GM18499 (cell line): ENCODE results near the gene ZNF726.
"Not testable (repeated sequence)": the region's sequence is repeated elsewhere in the genome, so short reads cannot be mapped to it uniquely, and the experiment has no call there.

Source experiments
- ATAC-seq: cut with Tn5 transposase; IDR thresholded peaks from one replicate; pipeline ENCODE4 v1.9.1; 2021; ENCODE audit warnings: moderate number of reproducible peaks; ENCODE audit not compliant: insufficient read depth, unreplicated experiment

Gene ZNF726

GRCh38 chr19:23937031-23937430 is 22.3 kb downstream of the ZNF726 start:
- not testable (repeated sequence) for ATAC-seq

GRCh38 chr19:23943411-23943810 is 28.7 kb downstream of the ZNF726 start:
- no peak for ATAC-seq

GRCh38 chr19:23946569-23946968 is 31.9 kb downstream of the ZNF726 start:
- no peak for ATAC-seq

GRCh38 chr19:23949611-23950010 is 34.9 kb downstream of the ZNF726 start:
- ATAC-seq: no peak

GRCh38 chr19:23956051-23956450 is 41.4 kb downstream of the ZNF726 start:
- no peak for ATAC-seq

- no peak for ATAC-seq
These were observed 43.1 kb downstream of the ZNF726 start for GRCh38 chr19:23957660-23958281.

- not testable (repeated sequence) for ATAC-seq
These were observed 48.7 kb downstream of the ZNF726 start for GRCh38 chr19:23963396-23963795.

GRCh38 chr19:23963881-23964280 is 49.2 kb downstream of the ZNF726 start:
- not testable (repeated sequence) for ATAC-seq

GRCh38 chr19:23964334-23964733 is 49.6 kb downstream of the ZNF726 start:
- not testable (repeated sequence) for ATAC-seq

- no peak for ATAC-seq
These were observed 54.9 kb downstream of the ZNF726 start for GRCh38 chr19:23969630-23970029.

GRCh38 chr19:23971598-23971997 is 56.9 kb downstream of the ZNF726 start:
- no peak for ATAC-seq

- ATAC-seq: no peak
These were observed 57.5 kb downstream of the ZNF726 start for GRCh38 chr19:23972161-23972560.

- ATAC-seq: no peak
These were observed 60.3 kb downstream of the ZNF726 start for GRCh38 chr19:23974941-23975340.

GRCh38 chr19:23976631-23977030 is 61.9 kb downstream of the ZNF726 start:
- not testable (repeated sequence) for ATAC-seq

GRCh38 chr19:23977256-23977655 is 62.6 kb downstream of the ZNF726 start:
- not testable (repeated sequence) for ATAC-seq

- ATAC-seq: no peak
These were observed 63.4 kb downstream of the ZNF726 start for GRCh38 chr19:23978068-23978467.

GRCh38 chr19:23980805-23981204 is 66.1 kb downstream of the ZNF726 start:
- ATAC-seq: no peak

GRCh38 chr19:23981863-23982262 is 67.2 kb downstream of the ZNF726 start:
- ATAC-seq: no peak

GRCh38 chr19:23983406-23983805 is 68.7 kb downstream of the ZNF726 start:
- no peak for ATAC-seq
